Adrenal gland (tissue), 12 donors: Measurements from ENCODE around the gene PDIA3. TPM values are rescaled to one million over a fixed set of nuclear protein-coding genes. Genes with fewer than 3 reads are reported as not detected.
A peak's percentile ranks its signal among the peaks of the same experiment; 100 is the strongest.

Experiments used
- DNase-seq, 7 donors: peaks; one replicate each; pipeline ENCODE4 v3.0.0-alpha.2; 2019 to 2020
- H3K27ac ChIP-seq, 5 donors: fragments of 200-600 bp; sonication (generic) in 4 of 5; 1 replicate in 3 of 5; 2 replicates in 2 of 5; pipeline versions ENCODE4 v1.5.1 to v1.8.0; 2016 to 2020; ENCODE audit warnings: mild to moderate bottlenecking in 1 of 5
- H3K27me3 ChIP-seq: fragments of 200-600 bp; 2 replicates; pipeline ENCODE4 v1.8.0; 2021
- H3K36me3 ChIP-seq, 2 donors: fragments of 200-600 bp; replicated peaks in 1 of 2; 1 replicate in 1 of 2; 2 replicates in 1 of 2; pipeline versions ENCODE4 v1.5.1 to v1.8.0; 2018 to 2022
- H3K4me1 ChIP-seq, 2 donors: fragments of 200-600 bp; replicated peaks in 1 of 2; 1 replicate in 1 of 2; 2 replicates in 1 of 2; pipeline versions ENCODE4 v1.5.1 to v1.8.0; 2018 to 2021
- H3K4me3 ChIP-seq, 4 donors: fragments of 200-600 bp; sonication (generic) in 3 of 4; one replicate each; pipeline ENCODE4 v1.5.1; 2016 to 2018
- H3K9me3 ChIP-seq, 3 donors: fragments of 200-600 bp; sonication (generic) in 1 of 3; replicated peaks in 1 of 3; 1 replicate in 2 of 3; 2 replicates in 1 of 3; pipeline versions ENCODE4 v1.5.1 to v1.8.0; 2016 to 2021
- POLR2A ChIP-seq, 2 donors: fragments of 450-650 bp; IDR thresholded peaks; one replicate each; pipeline ENCODE4 v1.6.1; 2017; ENCODE audit warnings: antibody characterized with exemption in 2 of 2, mild to moderate bottlenecking in 2 of 2, moderate library complexity in 1 of 2
- WGBS, 4 donors: extraction: QIAGEN DNeasy Blood & Tissue Kit in 2 of 4; methylation state at CpG; one replicate each; pipeline versions ENCODE4 v1.1.5 to v1.1.7; 2013 to 2017; 5-methylcytosine and 5-hydroxymethylcytosine counted together
- intact Hi-C, 2 donors: fragments of 100-400 bp; cut with DNase I; formaldehyde crosslinking; loops; one replicate each; pipeline versions ENCODE4 v1.14.1 to v1.15.0; 2022 to 2023
- polyA plus RNA-seq, 3 donors: library from polyadenylated mRNA; stranded (reverse); fragments of 200-250 nt in 2 of 3; fragments of 350-450 nt in 1 of 3; fragmentation: Illumina TruSeq in 1 of 3; extraction: RNeasy Lipid Tissue Mini Kit (QIAGEN cat#74804) in 1 of 3; gene quantifications; one replicate each; pipeline ENCODE4 v1.2.3, GENCODE V29; 2013 to 2014
- total RNA-seq, 9 donors: library from RNA; depleted of rRNA in 4 of 9; stranded (reverse); fragments of >200 nt in 4 of 9; fragments of 120-200 nt in 1 of 9; fragmentation: NEBNext Ultra II Directional in 1 of 9; extraction: Animal tissue kit (Norgen Biotek cat#: 25700) in 1 of 9; gene quantifications; one replicate each; pipeline versions ENCODE4 v1.1.0 to v1.2.4, GENCODE V29; 2013 to 2023
- TF ChIP-seq, protein P1 (sequence below), 6 experiments: fragments of 450-650 bp in 4 of 6; fragments of 200-600 bp in 2 of 6; sonication (generic) in 1 of 6; IDR thresholded peaks; 1 replicate in 5 of 6; 2 replicates in 1 of 6; pipeline versions ENCODE4 v1.5.1 to v1.8.0; 2016 to 2021; ENCODE audit warnings: antibody characterized with exemption in 6 of 6, mild to moderate bottlenecking in 2 of 6, moderate library complexity in 1 of 6
- donor health status: healthy with polysubstance abuse.
- donor health status: Bipolar disorder and iron deficiency.
- donor health status: DM: yes; HTN: yes; CAD: no.
- donor health status: DM: no; HTN: no; CAD: no.
- donor health status: DM: no; HTN: no; CAD: no.
- donor health status: DM: yes; HTN: yes; CAD: no.

Gene PDIA3
- total and polyA plus RNA-seq, 12 donors: 92.7 to 727 (median 201) TPM

DNA sequence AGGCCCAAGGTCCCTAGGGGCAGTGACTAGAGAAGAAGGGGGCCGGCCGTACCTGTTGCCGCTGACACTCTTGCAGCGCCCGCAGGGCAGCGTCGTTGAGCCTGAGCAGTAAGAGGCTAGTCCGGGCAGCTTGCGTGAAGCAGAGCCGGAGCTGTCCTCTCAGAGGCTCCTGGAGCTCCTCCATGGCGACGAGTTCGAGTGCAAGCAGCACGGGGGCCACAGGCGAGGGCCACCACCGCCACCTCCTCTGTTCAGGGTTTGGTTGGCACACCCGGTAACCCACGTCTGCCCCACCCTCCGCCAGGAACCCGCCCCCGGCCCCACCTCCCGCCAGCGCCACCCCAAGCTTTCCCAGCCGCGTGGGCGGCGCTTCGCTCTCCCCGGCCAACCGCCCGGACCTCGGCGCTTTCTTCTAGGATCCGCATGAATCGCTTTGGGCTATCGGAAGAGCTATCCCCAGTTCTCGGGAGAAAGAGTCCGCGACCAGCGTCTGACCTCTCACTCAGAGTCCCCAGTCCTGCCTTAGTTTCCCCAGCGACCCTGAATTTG lies 30.6 kb downstream of the PDIA3 start, which contains the start of gene ELL3:
TSS of gene ELL3 (minus strand) at position 249 of the 549 bp plus-strand sequence. CDS start at position 184, 65 bp downstream.
- Histone ChIP-seq H3K9me3 (no peaks in the 10 kb centered on the region), H3K36me3 (peaks cover 0 to 24% of the 10 kb centered on the region in 2 donors), H3K27ac (peak within 1 kb of the TSS; percentile 76 to 91 (median 81)), H3K27me3 (no peaks in the 10 kb centered on the region), H3K4me3 (peak within 1 kb of the TSS; percentile 57 to 73 (median 62)), H3K4me1 (peaks cover 0 to 19% of the 10 kb centered on the region in 2 donors)
- TF ChIP-seq, protein P1, sequence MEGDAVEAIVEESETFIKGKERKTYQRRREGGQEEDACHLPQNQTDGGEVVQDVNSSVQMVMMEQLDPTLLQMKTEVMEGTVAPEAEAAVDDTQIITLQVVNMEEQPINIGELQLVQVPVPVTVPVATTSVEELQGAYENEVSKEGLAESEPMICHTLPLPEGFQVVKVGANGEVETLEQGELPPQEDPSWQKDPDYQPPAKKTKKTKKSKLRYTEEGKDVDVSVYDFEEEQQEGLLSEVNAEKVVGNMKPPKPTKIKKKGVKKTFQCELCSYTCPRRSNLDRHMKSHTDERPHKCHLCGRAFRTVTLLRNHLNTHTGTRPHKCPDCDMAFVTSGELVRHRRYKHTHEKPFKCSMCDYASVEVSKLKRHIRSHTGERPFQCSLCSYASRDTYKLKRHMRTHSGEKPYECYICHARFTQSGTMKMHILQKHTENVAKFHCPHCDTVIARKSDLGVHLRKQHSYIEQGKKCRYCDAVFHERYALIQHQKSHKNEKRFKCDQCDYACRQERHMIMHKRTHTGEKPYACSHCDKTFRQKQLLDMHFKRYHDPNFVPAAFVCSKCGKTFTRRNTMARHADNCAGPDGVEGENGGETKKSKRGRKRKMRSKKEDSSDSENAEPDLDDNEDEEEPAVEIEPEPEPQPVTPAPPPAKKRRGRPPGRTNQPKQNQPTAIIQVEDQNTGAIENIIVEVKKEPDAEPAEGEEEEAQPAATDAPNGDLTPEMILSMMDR (IDR thresholded peaks at IDR 0.05): no peak
- no peak for TF ChIP-seq POLR2A (IDR thresholded peaks at IDR 0.05)
- 0 to 7% (median 1%) methylated on average over 3 to 41 of the region's 41 CpGs for WGBS, 4 donors
- DNase-seq: peak; percentile 73 to 85 (median 77)
- intact Hi-C loops: no loop called here

DNA sequence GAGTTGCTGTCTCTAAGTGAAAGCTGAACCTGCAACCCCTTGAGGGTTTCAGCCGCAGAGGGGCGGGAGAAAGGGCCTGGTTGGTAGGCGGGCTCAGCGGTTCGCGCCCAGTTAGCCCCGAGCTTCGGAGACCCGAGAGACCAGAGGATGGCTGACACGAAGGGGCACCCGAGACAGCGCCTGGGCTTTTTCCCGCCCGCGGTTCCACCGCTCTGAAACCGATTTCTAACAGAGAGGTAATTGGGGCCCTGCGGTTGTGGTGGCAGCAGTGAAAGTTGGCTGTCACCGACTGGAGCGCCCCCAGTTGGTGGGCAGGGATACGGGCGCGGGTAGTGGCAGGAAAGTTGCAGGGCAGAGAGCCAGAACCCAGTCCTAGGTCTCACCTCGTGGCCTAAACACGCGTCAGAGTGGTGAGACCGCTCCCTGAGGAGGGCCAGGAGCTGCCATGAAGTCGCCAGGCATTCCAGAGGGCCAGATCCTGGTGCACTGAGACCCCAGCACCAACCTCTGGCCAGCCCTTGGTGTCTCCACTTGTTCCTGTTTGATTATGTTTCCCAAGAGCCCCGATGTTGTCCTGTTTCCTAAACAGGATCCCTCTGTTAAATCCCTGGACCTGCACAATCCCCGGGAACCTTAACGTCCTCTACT lies 31.2 kb downstream of the PDIA3 start:
- WGBS, 4 donors: 1 to 2% (median 2%) methylated on average over 21 to 31 of the region's 31 CpGs
- DNase-seq: peak; percentile 84 to 91 (median 87)
- peaks cover 0 to 19% of the 10 kb centered on the region in 2 donors for H3K4me1 ChIP-seq
- H3K9me3 ChIP-seq: no peaks in the 10 kb centered on the region
- H3K4me3 ChIP-seq: peak overlapping the region; percentile 57 to 73 (median 62)
- peak overlapping the region; percentile 76 to 91 (median 81) for H3K27ac ChIP-seq
- no peaks in the 10 kb centered on the region for H3K27me3 ChIP-seq
- peaks cover 0 to 18% of the 10 kb centered on the region in 2 donors for H3K36me3 ChIP-seq
- intact Hi-C loops: no loop called here
- TF ChIP-seq POLR2A (IDR thresholded peaks at IDR 0.05): peak in 1 of 2 donors; percentile 42
- TF ChIP-seq, protein P1 (IDR thresholded peaks at IDR 0.05): peak; percentile 49 to 82 (median 76)

DNA sequence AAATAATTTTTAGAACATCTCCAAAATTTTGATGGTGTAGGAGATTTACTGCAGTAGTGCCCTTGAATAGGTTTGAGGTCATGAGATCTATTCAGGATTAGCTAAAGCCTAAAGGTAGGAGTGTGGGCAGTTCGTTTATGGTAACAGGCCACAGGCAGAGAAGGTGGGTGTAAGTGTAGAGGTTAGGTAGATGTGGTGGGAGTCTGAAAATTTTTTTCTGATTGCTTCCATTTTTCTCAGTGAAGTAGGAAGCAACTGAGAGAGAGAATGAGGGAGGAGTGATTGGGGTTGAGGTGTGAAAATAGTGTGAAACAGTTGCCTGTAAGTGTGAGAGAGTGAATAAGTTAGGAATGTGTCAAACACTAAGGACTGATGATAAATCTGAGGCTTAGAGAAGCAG lies 32.8 kb downstream of the PDIA3 start:
- Histone ChIP-seq H3K4me3 (no peak overlapping the region), H3K27ac (no peak overlapping the region), H3K27me3 (no peaks in the 10 kb centered on the region), H3K9me3 (no peaks in the 10 kb centered on the region), H3K4me1 (peaks cover 0 to 19% of the 10 kb centered on the region in 2 donors), H3K36me3 (peaks cover 0 to 2% of the 10 kb centered on the region in 2 donors)
- no peak for TF ChIP-seq POLR2A (IDR thresholded peaks at IDR 0.05)
- TF ChIP-seq, protein P1 (IDR thresholded peaks at IDR 0.05): no peak
- intact Hi-C loops: no loop called here
- WGBS, 4 donors: 62 to 81% (median 75%) methylated on average over 1 of the region's 1 CpG
- no peak for DNase-seq

DNA sequence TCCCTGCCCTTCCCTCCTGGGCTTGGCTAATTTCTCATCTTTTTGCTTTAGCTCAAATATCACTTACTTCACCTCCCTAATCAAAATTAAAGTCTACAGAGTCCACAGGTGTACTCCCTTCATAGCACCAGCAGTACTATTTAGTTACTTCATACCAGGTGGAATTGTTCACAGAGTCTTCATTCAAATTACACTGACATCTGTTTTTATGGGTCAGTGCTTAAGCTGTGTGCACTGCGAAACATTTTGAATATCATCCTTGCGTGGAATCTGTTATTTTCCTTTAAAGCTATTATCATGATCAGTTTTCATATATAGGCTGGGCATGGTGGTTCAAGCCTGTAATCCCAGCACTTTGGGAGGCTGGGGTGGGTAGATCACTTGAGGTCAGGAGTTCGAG lies 43.2 kb downstream of the PDIA3 start:
- WGBS, 4 donors: 95 to 98% (median 97%) methylated on average over 3 of the region's 3 CpGs
- Histone ChIP-seq H3K36me3 (peaks cover 0 to 11% of the 10 kb centered on the region in 2 donors), H3K4me3 (no peak overlapping the region), H3K9me3 (no peaks in the 10 kb centered on the region), H3K27me3 (no peaks in the 10 kb centered on the region), H3K4me1 (peaks cover 13% of the 10 kb centered on the region in 2 donors), H3K27ac (no peak overlapping the region)
- DNase-seq: no peak
- TF ChIP-seq, protein P1 (IDR thresholded peaks at IDR 0.05): no peak
- TF ChIP-seq POLR2A (IDR thresholded peaks at IDR 0.05): no peak
- intact Hi-C loops: no loop called here
